ENCODE results near the gene NOA1. TPM values are rescaled to one million over a fixed set of nuclear protein-coding genes. Genes with fewer than 3 reads are reported as not detected.

Gene NOA1
- total and polyA plus RNA-seq, 4 experiments from 2014 or later = 17.5 to 21.6 (median 20.3) TPM

Other genes starting within 250 kb of the NOA1 start
- gene SPINK2, start 155.9 kb downstream of the NOA1 start, total RNA-seq = 1 to 10 TPM; 3.2 to 3.6 TPM
- 1 to 10 TPM; 5.9 to 7.6 TPM for gene SPINK2, start 155.9 kb downstream of the NOA1 start, polyA plus RNA-seq
- 10 to 100 TPM; 77.3 to 79.2 TPM for gene REST, start 69.7 kb downstream of the NOA1 start, total RNA-seq
- 100 to 1,000 TPM; 170 to 178 TPM for gene REST, start 69.7 kb downstream of the NOA1 start, polyA plus RNA-seq
- gene POLR2B, start 1.3 kb upstream of the NOA1 start, total RNA-seq = 100 to 1,000 TPM; 127 to 136 TPM
- 10 to 100 TPM; 53.6 to 69.8 TPM for gene POLR2B, start 1.3 kb upstream of the NOA1 start, polyA plus RNA-seq
- gene IGFBP7, start 132.8 kb upstream of the NOA1 start, total RNA-seq = not detected
- gene IGFBP7, start 132.8 kb upstream of the NOA1 start, polyA plus RNA-seq = not detected

All from CD4-positive, alpha-beta memory T cell (primary cell).